HG02623 (cell line): ENCODE data around the gene C14orf132.

ENCODE experiments used
- ATAC-seq: cut with Tn5 transposase; IDR thresholded peaks from one replicate; pipeline ENCODE4 v1.9.1; 2021; ENCODE audit warnings: moderate library complexity; ENCODE audit not compliant: unreplicated experiment

The C14orf132 gene

DNA sequence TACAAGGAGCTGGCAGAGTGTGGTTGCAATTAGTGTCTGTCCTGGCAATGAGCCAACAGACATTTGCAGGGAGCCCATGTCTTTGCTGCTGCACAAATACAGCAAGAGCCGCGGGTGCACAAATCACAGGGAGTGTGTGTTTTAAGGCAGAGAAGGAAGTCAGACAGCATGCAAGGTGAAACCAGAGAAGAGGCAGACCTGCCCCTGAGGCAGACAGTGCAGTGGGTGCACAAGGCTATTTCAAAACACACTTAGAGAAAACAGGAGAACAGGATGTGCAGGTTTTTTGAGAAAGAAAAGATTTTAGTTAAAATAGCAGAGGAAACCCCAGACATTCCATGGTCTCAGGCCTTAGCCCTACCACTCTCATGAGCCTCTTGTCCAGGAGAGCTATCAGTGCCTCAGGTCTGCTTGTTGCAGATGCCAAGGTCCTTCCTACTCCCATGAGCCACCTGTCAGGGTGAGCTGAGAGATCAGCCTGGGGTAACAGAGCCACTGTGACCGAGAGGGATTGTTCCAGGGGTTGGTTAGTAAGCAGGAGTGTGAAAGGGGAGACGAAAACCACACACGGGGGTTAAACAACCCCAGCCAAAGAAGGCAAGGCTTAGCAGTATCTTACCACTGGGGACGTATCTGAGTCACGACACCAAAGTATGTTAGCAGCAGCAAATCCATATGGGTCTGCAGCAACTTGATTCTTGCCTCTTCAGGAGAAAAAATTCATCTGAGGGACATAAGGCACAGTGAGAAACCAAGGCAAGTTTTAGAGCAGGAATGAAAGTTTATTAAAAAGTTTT is 78.1 kb downstream of the C14orf132 start:
- no peak for ATAC-seq

DNA sequence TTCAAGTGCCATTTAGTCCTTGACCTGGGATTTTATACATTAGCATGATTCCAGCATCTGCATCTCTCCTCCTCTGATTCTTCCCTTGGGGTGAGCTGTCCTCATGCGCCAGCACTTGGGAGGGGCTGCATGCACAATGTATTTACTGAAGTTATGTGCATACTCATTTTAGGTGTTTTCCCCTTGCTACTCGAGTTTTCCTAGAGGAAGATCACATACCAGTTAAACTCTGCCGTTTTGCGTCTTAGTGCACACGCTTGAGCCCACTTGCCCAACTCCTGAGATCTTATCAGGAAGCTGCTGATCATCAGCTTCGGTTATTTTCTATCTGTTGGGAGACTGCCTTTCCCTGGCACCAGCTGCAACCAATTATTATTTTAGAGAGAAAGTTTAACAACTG is 78.8 kb downstream of the C14orf132 start:
- ATAC-seq: no peak

DNA sequence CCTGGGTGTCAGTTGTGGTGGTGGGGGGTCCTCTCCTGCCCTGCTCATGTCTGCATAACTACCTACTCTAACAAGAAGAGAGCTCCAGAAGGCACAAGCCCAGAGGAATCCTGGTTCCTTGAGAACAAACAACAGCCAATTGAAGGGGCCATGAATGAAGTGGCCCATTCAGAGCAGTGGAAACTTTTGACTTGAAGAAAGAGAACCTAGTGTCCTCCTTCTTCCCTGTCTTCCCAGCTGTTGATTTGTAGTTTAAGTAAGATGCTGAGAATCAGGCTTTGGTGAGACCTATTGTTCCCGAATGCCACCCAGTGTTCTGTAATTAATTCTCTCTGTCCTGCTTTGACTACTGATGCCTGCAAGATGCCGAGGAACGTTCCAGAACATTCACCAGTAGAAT is 79.2 kb downstream of the C14orf132 start:
- no peak for ATAC-seq

DNA sequence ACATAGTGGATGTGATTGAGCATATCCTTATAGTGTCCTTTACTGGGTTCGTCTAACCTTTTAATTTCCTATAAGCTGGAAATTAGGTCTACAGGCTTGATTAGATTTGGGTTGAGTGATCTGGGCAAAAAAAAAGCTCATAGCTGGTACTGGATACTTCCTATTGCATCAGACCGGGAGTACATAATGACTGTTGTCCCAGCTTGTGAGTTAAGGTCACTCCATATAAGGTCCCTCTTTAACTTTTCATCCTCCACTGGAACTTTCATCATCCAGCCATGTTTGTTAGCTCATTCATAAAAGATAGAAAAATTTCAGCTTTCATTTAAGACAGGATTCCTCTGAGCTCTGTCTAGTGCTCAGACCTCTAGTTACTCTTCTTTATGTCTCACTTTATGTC is 80.8 kb downstream of the C14orf132 start:
- no peak for ATAC-seq

DNA sequence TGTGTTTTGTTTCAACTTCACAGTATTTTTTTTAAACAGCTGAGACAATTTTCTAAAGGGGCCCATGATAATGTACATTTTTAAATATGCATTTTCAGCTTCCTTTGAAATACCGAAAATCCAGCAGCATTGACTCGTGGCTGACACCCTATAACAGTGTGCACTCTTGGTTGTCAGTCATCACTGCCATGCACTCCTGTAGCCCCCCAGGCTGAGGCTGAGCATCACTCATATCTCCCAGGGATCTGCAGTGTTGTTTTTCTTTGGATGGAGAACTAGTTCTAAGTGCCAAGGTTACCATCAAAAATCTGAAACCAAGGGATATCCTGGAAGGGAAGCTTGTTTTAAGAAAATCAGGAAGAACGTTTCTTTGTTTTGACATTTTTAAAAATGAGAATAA is 81.2 kb downstream of the C14orf132 start:
- no peak for ATAC-seq

DNA sequence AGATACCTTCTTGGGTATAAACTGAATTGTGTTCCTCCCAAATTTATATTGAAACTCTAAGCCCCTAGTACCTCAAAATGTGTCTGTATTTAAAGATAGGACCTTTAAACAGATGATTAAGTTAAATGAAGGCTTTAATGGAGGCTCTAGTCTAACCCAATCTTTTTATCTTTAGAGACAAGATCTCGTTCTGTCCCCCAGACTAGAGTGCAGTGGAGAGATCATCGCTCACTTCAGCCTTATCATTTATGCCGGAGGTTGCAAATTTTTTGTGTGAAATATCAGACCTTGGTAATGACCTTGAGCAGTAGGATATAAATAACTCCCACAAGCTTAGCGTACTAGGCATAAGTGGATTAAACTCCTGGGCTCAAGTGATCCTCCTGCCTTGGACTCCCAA is 81.8 kb downstream of the C14orf132 start:
- no peak for ATAC-seq

DNA sequence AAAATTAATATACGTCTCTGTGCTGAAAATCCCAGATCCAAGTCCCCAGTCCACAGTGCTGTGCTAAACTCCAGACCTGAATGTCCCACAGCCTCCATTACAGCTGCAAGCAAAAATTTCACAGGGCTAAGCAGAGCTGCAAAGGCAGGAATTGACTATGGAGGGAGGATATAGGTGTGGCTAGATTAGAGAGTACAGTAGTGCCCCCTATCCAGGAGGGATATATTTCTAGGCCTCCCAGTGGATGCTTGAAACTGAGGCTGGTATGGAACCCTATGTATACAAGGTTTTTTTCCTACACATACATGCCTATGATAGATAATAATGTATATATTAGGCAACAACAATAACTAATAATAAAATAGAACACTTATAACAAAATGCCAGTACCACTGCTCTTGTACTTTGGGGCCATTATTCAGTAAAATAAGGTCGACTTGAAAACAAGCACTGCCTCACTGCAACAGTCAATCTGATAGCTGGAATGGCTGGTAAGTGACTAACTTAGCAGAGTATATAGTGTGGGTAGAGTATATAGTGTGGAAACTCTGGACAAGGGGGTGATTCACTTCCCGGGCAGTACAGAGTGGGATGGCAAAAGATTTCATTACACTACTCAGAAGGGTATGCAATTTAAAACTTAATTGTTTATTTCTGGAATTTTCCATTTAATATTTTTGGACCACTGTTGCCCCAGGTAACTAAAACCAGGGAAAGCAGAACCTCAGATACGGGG is 82.7 kb downstream of the C14orf132 start:
- ATAC-seq: no peak

DNA sequence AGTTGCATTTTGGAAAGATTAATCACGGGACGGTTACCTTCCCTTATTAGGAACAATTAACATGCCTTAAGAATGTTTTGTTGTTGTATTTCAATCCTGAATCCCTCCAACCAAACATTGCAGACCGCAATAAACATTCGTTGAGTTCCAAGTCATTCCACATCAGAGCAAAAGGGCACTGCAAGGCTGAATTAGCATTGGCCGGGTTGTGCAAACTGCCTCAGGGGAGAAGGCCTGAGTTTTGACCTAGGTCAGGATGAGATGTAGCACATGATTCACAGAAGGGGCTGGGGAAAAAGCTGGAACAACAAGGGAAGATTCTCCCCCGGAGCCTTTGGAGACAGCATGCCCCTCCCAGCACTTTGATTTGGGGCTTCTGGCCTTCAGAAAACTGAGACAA is 83.3 kb downstream of the C14orf132 start:
- no peak for ATAC-seq

DNA sequence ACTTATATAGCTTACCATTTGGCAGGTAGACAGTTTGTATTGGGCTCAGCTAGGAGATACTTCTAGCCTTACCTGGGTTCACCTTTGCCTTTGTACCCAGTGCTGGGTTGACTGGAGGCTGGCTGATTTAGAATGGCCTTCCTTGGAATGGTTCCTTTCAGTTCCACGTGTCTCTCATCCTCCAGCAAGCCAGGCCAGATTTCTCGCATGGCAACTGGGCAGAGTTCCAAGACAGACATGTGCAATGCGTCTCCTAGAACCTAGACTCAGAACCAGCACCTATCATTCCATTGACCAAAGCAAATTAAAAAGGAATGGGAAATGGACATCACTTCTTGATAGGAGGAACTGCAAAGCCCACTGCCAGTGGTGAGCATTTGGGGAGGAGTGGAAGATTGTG is 86.4 kb downstream of the C14orf132 start:
- ATAC-seq: no peak

DNA sequence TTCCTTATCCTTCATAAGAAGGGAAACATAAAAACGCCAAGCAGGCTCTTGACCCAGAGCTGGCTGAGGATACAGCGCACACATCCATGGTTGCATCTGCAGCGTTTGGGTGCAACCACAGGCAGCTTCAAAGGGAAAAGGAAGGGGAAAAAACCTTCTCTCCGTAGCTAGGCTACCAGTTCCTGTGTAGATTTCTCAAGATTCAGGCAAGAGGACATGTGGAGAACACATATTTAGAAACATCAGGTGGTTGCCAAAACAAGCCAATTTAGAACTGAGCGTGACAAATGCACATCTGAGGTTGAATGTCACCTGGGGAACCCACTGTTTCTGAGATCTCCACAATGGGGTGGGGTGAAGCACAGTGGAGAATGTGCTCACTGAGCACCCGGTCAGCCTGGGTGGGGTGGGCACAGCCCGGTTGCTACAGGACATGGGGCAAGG is 87.2 kb downstream of the C14orf132 start:
- no peak for ATAC-seq

DNA sequence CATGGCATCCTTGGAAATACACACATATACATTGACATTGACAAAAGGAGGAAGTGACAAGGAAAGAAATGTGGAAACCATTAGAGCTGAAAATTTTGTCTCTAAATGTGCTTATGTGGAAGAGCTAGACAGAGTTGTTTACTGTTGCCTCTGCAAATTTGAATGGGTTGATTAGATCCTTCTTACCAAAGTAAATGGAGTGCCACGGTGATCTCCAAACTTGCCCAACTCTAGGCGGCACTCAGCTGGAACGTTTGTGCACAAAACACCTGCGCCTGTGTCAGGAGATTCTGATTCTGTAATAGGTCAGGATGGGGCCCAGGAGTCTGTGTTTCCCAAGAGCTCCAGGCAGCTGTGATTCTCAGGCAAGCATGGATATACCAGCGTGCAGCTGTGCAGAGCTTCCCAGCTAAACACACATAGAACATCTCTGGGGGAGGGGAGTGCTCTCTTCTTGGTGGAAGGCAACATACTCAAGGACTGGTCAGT is 87.7 kb downstream of the C14orf132 start:
- no peak for ATAC-seq

DNA sequence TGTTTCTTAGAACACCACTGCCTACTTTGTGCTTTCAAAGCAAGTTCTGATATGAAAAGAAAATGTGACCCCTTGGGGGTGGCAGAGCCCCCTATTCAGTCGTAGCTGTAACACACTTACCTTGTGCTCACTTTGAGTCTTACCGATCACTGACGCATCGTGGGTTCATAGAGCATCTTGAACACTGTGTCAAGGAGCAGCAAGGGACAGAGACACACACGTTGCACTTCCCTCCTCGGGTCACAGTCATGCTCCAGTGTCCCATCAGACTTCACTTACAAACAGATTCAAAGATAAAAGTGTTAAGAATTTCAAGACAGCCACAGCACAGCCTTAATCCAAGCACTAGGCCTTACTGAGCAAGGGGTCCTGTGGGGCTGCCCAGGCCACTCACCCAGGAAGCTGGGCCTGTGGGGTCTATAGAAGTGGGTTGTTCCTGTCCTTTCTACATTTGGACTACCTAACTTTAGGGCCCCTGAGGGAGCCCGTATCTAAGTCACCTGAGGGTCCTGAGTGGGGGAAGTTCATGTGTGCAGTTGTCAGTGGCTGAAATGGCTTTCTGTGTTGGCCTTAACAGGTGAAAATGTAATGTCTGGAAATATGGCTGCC is 90.1 kb downstream of the C14orf132 start:
- no peak for ATAC-seq

DNA sequence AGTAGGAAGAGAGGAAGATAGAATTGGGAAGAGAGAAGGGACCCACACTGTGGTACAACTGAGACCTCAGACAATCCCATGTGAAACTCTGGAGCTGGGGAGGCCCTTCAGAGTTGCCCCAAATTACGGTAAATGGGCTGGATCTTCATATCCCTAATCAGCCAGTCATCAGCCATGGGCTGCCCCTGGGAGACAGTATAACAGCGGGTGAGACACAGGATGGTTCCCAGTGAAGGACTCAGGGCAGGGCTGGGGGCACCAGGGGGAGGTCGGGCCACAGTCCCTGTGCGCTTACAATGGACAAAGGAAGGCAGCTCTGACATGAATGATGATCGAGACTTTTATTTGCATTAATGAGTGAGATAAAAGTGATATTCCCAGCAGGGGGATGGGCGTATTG is 91.2 kb downstream of the C14orf132 start:
- no peak for ATAC-seq

DNA sequence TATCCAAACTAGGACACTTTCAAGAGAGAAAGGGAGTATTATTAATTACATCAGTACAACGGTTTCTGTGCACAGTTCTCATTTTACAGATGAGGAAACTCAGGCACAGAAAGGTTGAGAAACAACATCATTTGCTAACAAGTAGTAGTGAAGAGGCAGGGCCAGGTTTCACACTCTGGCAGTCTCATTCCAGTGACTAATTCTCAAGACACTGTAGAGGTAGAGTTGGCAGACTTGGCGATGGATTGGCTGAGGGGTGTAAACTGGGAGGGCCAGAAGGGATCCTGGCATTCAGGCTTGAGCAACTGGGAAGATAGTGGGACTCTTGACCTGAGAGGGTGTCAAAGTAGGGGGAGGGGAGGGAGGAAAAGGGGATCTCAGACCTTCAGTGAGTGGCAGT is 91.7 kb downstream of the C14orf132 start:
- ATAC-seq: no peak

DNA sequence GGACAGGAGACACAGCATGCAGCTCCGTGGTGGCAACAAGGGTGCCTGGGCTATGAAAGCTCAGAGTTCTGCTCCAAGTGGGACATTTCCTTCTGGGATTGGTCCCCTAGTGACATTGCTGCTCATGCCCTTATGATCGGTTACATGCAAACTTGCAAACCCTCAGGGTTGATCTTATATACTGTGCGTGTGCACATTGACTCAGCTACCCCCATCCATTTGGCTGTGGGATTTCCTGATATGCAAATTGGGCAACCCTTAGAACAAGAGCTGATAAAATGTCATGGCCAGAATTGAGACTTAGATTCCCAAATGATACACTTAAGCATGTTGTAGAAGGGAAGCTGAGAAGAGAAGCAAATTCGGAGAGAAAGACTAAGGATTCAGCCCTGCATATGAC is 92.7 kb downstream of the C14orf132 start:
- no peak for ATAC-seq

DNA sequence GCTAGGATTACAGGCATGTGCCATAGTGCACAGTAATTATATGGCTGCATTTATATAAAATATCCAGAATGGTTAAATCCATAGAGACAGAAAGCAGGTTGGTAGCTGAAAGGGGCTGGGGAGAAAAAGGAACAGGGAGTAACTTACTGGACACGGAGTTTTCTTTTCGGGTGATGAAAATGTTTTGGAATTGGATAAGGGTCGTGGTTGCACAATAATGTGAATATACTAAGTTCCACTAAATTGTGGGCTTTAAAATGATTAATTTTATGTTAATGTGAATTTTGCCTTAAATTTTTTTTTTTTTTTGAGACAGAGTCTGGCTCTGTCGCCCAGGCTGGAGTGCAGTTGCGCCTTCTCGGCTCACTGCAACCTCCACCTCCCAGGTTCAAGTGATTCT is 95.3 kb downstream of the C14orf132 start:
- no peak for ATAC-seq

DNA sequence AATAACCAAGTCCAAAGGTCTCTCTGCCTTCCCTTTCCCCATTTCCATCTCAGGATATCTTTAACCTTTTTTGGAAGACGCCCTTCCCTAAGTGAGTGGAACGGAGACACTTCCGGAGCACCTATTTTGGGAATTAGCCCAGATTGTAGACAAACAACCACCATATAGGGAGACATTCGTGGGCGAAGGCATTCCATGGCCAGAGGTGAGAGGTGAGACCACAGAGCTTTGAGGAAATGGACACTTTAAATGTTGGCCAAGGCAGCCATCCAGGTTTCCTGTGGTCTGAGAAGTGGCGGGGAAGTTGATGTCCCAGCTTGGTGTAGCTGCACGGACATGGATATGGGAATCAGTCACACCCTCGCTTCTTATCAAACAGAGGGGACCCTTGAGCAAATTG is 96.1 kb downstream of the C14orf132 start:
- no peak for ATAC-seq

DNA sequence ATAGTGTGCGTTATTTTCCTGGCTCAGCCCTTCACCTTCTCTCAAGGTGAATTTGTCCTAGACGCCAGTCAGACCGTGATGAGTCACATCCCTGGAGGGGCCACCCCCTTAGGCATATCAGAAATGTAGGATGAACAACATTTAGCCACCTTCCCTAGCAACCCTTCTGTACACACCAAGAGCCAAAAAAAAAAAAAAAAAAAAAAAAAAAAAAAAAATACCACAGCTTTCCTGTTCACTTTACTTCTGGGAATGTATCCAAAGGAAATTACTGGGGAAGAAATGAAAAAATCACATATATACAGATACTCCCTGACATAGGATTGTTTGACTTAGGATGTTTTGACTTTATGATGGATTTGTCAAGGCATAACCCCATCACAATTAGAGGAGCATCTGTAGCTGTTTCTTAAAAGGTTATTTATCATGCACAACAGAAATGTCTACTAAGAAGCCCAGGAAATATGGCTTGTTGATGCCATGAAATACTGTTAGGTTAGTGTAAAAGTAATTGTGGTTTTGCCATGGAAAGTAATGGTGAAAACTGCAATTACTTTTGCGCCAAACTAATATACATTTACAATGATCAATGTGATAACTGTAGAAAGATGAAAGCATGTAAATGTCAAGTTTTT is 97.3 kb downstream of the C14orf132 start:
- no peak for ATAC-seq

DNA sequence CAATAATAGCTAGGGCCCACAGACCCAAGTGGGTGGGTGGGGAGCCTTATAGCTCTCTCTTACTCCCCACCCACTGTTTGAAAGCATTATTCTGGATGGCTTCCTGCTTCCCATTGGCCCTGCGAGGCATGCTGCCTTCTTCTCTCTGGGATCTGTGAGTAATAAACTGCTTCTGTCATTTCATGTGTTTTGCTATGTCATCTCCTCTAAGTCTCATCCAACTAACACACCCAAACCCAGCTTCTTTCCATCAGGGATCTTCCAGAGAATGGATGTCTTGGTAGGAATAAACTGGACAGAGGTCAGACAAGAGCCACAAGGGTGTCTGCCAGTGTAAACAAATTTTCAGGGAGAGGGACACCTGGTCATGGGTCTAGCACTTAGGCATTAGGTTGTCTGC is 99.1 kb downstream of the C14orf132 start:
- no peak for ATAC-seq

DNA sequence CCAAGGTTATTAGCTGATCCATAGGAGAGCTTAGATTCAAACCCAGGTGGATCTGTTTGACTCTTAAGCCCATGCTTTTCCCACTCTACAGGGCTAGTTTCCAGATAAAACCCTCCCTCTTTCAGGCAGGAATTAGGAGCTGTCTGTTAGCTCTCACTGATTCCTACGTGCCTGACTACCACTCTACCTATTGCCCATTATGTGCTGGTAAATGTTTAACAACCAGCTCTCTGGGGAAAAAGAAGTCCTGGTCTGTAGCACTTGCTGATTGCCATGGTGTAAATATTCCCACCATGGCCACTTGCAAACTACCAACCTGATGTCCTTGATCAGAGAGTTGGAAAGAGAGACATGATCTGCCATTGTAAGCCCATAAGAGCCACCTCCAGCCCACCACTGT is 100.0 kb downstream of the C14orf132 start:
- ATAC-seq: no peak

DNA sequence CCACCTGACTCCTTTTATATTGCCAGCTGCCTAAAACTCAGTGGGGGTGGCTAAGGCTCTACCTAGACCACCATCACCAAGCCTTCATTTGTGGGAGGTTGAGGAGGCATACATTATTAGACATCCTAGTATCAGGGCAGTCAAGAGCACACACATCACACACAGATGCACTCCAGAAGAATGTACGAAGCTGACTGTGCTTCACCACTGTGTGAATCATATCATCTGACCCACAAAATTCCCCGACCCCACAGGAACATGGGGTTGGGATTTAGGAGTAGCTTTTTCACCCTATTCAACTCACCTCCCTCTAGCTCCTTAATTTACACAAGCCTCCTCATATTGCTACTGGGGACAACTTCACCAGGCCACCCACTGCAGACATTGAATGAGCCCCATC is 100.7 kb downstream of the C14orf132 start:
- ATAC-seq: no peak
